IPS-NIHi11 (cell line): ENCODE results near the gene SP140L.
"Not testable (repeated sequence)": the region's sequence is repeated elsewhere in the genome, so short reads cannot be mapped to it uniquely, and the experiment has no call there.

Experiments used
- DNase-seq: peaks from one replicate; pipeline ENCODE4 v3.0.0; 2012; ENCODE audit warnings: mixed read lengths, low spot score

SP140L gene

DNA sequence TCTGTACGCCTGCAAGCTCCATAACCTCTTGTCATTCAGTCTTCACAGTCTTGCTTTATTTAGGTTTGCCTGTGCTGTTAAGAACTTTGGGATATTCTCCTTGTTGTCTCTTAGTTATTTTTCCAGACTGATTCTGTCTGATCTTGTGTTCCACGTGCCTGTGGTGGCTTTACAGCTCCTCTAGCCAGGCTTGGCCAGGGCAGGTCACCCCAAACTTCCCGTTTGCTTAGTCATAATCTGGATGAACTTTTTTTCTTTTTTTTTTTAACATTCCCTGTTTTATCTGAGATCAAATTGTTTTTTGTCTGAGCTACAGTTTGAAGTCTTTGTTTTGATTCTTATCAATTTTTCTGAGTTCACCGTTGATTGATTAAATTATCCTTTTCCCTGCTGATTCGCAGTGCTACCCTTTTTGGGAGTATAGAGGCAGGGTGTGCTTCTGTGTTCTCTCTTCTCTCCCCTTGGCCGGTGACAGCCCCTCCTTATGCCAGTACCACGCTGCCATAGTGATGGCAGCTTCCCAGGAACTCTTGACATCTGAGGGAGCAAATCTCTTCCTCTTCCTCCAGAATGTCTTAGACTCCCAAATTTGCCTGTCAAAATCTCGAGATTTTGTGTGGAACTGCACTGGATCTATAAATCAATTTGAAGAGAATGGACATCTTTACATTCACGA, 91.5 kb downstream of the SP140L start:
- DNase-seq: no peak

DNA sequence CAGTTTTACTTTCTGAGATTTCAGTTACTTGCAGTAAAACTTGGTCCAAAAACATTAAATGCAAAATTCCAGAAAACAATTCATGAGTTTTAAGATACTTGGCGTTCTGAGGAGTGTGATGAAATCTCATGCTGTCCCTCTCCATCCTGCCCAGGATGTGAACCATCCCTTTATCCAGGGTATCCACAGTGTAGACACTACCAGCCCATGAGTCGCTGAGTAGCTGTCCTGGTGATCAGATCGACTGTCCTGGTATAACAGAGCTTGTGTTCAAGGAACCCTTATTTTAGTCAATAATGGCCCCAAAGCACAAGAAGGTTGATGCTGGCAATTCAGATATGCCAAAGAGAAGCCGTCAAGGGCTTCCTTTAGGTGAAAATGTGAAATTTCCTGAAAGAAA, 92.2 kb downstream of the SP140L start:
- no peak for DNase-seq

DNA sequence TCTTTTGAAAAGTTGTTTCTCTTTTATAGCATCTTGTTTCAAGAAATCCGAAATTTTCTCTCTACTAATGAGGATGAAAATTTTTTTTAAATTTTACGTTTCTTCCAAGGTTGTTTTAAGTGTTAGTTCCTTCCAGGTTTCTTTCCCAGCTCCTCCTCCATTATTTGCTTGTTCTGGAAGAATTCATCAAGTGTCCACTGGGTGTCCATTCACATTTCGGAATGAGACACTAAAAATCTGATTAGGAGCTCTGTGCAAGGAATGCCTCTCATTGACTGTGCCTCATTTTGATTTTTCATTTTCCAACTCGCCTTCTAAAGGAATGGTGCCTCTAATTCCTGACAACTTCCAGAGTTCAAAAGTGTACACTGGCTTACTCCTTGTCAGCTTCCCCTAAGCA, 95.2 kb downstream of the SP140L start:
- DNase-seq: no peak

DNA sequence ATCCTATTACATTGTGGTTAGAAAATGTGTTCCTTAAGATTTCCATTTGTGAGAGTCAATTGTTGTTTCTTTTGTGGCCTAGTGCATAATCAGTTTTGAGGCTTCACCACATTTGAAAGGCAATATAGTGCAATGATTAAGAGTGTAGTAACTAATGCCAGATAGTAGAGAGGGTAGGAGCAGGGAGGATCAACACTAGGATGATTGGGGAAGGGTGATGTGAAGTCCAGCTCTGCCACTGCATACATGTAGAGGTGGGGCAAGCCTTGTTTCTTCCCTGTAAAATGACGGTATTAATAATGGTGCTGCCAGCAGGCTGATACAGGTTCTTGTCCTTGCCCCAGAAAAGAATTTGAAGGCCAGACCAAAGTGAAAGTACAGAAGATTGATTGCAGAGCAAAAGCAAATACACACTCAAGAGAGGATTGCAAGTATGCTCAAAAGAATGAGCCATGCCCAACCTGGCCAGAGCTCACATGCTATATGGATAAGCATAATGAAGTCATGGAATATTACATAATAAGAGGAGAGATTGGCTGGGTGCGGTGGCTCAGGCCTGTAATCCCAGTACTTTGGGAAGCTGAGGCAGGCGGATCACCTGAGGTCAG, 97.0 kb downstream of the SP140L start:
- DNase-seq: no peak

DNA sequence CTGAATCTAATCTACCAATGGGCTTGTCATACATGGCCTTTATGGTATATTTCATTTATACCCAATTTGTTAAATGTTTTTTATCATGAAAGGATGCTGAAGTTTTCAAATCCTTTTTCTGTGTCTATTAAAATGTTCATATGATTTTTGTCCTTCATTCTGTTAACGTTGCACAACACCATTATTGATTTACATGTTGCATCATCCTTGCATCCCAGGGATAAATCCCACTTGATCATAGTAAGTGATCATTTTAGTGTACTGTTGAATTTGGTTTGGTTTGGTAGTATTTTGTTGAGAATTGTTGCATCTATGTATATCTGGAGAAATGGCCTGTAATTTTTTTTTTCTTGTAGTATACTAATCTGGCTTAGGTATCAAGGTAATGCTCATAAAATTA, 98.4 kb downstream of the SP140L start:
- DNase-seq: no peak

DNA sequence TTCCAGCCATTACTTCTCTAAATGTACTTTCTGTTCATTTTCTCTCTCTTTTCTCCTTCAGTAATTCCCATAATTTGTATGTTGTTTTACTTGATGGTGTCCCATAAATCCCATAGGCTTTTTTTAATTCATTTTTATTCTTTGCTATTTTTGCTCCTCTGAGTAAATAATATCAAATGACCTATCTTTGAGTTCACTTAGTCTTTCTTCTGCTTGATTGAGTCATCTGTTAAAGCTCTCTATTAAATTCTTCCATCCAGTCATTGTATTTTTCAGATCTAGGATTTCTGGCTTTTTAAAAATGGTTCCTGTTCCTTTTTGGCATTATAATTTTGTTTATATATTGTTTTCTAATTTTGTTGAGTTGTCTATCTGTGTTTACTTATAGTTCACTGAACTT, 102.5 kb downstream of the SP140L start:
- DNase-seq: no peak

DNA sequence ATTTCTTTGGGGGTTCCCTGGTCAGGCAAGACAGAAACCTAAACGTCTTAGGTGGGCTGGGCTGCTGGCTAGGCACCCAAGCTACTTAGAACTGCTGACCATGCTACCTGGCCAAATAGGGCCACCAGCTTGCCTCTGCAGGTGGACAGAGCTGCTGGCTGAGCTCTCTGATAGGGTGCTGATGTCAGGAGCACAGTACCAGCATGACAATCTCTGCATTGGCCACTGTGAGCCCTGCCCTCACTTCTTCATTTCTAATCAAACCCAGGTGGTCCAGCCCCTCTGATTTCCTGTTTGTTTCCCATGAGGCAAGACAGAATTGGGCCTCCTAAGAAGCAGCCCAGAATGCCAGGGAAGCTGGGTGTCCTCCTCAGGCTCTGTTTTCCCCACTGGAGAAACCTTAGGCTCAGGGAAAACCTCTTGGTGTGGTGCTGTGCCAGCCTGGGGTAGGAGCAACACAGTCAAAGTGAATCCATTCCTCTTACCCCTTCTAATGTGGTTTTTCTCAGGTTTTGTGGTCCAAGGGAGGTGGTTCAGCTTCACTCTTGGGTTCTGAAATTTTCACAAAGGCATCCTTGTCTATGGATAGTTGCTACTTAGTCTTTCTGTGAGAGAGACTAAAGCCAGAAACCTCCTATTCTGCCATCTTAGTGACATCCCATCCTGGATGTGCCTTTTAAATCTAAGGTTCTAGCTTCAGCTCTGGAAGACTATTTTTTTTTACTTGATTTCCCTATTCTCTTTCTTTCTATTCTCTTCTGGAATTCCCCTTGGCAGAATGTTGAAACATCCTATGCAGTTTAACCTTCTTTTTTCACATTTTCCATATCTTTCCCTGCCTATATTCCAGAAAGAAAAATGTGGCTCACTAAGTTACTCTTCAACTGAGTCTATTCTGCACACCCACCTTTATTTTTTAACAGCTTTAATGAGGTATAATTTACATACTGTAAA, 104.2 kb downstream of the SP140L start:
- no peak for DNase-seq

DNA sequence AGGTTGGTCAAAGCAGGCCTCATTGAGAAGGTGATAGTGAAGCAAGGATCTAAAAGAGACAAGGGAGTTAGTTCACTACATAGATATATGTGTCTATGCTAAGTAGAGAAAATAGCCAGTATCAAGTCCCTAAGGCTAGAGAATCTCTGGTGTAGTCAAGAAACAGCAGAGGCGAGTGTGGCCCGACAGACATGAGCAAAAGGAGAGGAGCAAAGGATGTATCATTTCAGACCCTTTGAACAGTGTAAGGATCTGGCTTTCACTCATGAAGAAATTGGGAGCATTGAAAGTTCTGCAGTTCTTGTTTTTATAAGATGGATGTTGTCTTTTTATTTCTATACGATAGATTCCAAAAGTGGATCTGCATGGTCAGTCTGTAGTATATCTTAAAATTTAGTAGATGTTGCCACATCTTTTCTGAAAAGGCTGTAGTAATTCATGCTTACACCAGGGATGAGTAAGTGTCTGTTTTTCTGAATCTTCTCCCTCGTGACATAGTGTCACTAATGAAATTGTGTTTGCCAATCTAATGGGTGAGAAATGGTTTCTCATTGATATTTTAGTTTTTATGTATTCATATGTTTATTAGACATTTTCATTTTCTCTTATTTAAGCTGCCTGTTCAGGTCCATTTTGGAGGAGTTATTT, 107.8 kb downstream of the SP140L start:
- DNase-seq: no peak

DNA sequence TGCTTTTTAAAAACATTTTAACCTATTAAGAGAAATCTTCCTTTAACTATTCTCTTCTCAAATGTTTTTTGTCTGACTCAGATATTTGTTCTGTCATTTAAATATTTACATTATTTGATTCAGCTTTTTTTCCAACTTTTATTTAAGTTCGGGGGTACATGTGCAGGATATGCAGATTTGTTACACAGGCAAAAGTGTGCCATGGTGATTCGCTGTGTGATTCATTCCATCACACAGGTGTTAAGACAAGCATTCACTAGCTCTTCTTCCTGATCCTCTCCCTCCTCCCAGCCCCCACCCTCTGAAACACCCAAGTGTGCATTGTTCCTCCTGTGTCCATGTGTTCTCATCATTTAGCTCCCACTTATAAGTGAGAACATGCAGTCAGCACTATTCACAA, 108.4 kb downstream of the SP140L start:
- DNase-seq: no peak

DNA sequence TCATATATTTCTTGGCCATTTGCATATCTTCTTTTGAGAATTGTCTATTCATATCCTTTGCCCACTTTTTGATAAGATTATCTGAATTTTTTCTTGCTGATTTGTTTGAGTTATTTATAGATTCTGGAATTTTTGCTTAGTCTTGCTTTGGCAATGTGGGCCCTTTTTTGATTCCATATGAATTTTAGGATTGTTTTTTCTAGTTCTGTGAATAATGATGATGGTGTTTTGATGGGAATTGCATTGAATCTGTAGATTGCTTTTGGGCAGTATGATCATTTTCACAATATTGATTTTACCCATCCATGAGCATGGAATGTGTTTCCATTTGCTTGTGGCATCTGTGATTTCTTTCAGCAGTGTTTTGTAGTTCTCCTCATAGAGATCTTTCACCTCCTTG, 112.1 kb downstream of the SP140L start:
- not testable (repeated sequence) for DNase-seq

DNA sequence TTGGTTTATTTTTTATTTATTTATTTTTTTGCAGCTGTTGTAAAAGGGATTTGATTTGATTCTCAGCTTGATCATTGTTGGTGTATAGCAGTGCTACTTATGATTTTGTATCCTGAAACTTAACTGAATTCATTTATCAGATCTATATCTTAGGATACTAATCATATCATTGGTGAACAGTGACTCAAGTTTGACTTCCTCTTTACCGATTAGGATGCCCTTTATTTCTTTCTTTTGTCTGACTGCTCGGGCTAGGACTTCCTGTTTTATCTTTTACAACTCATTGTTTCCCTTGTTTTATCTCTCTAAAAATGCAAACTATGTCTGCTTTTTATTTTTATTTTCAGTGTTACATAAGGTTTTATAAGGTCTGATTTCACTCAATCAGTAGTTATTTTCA, 112.6 kb downstream of the SP140L start:
- no peak for DNase-seq

DNA sequence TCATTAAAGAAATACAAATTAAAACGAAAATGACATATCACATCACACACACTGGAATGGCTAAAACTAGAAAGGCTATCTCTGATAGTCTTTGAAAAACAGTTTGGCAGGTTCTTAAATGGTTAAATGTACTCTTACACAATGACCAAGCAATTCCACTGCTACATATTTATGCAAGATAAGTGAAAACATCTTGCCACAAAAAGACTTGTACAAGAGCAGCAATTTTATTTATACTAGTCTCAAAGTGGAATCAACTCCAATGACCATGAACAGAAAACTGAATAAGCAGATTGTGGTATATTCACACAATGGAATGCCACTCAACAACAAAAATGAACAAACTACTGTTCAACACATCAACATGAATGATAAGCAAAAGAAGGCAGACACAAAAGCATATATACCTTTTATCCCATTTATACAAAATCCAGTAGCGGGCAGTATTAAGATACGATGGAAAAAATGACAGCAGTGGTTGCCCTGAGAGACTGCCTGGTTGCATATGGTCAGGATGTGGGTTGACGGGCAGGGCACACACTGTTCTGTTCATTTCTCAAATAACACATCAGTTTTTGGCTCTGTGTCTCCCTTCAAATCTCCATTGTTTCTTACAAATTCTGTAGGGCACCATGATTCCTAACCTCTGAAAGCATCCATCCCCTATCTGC, 114.4 kb downstream of the SP140L start:
- no peak for DNase-seq

DNA sequence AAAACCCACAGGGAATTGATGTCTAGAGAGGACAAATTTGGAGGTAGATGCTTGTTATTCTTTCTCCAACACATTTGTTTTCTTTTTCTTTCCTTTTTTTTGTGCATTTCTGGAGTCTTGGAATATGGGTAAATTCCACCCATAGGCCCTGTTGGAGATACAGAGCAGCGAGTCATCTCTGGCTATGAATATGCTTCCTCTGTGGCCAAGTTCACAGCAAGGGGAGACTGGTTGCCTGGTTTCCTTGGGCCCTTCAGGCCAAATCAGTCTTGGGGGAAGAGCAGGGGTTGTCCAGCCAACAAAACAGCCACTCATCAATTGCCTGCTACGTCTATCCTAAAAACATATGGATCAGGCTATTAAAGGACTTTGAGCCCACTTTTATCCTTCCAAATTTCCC, 116.5 kb downstream of the SP140L start:
- DNase-seq: no peak

DNA sequence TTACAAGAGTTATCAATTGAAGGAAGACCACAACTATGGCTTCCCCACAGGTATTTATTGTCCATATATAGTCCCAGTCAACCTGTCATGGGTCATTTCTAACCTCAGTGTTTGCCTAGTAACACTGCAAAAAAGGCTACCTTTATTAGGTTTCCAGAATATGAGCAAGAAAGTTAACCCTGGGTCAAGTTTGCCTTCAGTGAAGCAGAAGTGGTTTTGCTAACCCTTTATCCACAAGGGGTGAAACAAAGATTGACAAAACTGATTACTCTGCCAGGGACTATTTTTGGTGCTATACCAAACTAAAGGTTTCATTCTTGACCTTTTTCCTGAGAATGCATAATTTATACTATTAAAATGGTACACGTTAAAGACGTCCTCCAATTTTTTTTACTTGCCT, 117.8 kb downstream of the SP140L start:
- no peak for DNase-seq

DNA sequence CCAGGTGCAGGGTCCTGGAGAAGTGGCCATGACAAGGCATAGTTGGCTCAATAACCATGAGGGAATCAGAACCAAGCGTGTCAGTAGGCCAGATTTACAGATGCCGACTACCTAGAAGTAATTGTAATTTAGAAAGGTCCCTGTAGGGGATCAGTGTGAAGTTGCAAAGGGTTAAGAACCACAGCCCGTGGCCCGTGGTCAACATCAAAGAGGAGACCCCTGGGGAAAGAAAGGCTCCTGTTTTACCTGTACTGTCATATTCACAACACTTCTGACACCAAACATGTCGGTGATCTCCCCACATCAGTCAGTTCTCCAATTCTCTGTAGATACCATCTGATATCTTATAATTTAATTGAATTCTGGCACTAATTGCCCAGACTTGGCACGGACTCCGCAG, 120.0 kb downstream of the SP140L start:
- DNase-seq: no peak

DNA sequence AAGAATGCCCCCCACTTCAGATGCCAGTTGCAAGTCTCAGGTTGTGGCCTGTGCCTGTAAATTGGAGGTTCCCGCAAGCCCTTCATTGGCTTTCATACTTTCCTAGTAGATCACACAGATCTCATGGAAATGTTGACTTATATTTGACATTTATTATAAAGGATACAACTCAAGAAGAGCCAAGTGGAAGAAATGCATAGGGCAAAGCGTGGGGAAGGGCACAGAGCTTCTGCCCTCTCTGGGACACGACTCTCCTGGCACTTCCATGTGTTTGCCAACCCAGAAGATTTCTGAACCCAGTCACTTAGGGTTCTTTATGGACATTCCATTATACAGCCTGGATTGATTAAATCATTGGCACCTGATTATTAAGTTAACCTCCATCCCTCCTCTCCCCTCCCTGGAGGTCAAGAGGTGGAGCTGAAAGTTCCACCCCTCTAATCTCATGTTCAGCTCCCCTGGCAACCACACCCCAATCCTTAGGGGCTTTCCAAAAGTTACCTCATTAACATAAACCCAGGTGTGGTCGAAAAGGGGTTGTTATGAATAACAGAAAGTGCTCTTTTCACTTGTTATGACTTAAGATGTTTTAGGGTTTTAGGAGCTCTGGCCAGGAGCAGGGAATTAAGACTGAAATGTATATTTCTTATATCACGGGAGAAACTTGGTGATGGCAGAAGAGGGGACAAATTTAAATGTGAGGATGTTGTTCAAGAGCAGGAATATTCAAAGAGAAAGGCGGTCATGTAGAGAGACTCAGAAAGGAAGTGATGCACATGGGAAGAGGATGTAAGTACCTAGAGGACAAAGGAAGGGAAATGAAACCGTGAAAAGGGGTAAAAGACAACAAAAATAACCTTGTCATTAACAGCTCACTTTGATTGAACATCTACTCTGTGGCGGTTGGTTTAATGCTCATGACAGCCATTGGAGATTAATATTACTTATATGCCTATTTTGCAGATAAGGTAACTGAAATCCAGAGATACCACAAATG, 120.8 kb downstream of the SP140L start:
- DNase-seq: no peak

DNA sequence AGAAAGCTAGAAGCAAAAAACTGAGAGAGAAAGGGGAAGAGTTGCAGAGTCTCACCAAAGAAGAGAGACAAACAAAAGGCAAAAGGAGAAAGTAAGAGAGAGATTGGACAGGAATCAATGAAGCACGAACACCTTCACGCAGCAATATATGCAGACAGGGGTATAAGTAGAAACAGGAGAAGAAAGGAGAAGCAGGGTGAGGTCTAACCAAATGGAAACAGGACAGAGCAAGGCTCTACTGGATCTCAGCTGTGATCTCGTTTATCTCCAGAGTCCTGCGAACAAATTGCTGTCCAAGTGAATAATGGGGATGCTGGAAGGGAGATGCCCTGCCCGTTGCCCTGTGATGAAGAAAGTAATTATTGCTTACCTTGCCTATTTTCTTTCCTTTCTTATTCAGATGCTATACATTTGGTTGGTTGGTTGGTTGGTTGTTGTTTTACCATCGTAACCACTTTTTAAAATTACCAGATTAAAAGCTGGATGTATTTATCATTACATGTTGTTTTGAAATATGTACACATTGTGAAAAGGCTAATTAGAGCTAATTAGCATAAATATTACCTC, 123.0 kb downstream of the SP140L start:
- DNase-seq: no peak

DNA sequence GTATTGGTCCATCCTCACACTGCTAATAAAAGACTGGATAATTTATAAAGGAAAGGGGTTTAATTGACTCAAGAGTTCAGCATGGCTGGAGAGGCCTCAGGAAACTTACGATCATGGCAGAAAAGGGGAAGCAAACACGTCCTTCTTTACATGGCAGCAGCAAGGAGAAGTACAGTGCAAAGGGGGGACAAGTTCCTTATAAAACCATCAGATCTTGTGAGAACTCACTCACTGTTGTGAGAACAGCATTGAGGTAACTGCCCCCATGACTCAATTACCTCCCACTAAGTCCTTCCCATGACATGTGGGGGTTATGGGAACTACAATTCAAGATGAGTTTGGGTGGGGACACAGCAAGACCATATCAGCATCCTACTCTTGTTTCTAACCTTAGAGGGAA, 126.0 kb downstream of the SP140L start:
- no peak for DNase-seq
